IMR-90 (cell line): ENCODE data around the gene KIAA1328.

Source experiments
- BHLHE40 ChIP-seq: fragments of 150-350 bp; IDR thresholded peaks from 2 replicates; pipeline ENCODE4 v1.6.1; 2016; ENCODE audit warnings: mild to moderate bottlenecking, low read depth, low read length
- CTCF ChIP-seq: conservative IDR thresholded peaks from 2 replicates; pipeline ENCODE4 v1.5.1; 2012; ENCODE audit warnings: mild to moderate bottlenecking, low read depth, low read length, improper control_type of control experiment
- FOS ChIP-seq: fragments of 150-350 bp; IDR thresholded peaks from 2 replicates; pipeline ENCODE4 v1.6.1; 2016; ENCODE audit warnings: low read depth, low read length
- MAFK ChIP-seq: IDR thresholded peaks from 2 replicates; pipeline ENCODE4 v1.6.1; 2012; ENCODE audit warnings: low read depth, low read length, improper control_type of control experiment
- MAZ ChIP-seq: IDR thresholded peaks from 2 replicates; pipeline ENCODE4 v1.6.1; 2012; ENCODE audit warnings: low read depth, mild to moderate bottlenecking, low read length, improper control_type of control experiment, moderate library complexity, borderline replicate concordance
- MXI1 ChIP-seq: IDR thresholded peaks from 2 replicates; pipeline ENCODE4 v1.6.1; 2012; ENCODE audit warnings: low read depth, mild to moderate bottlenecking, low read length, moderate library complexity, borderline replicate concordance
- POLR2A ChIP-seq: IDR thresholded peaks from 2 replicates; pipeline ENCODE4 v1.6.1; 2012; ENCODE audit warnings: mild to moderate bottlenecking, low read depth, low read length
- RAD21 ChIP-seq: IDR thresholded peaks from 2 replicates; pipeline ENCODE4 v1.6.1; 2012; ENCODE audit warnings: low read length, improper control_type of control experiment
- RFX5 ChIP-seq: IDR thresholded peaks from 2 replicates; pipeline ENCODE4 v1.8.0; 2012; ENCODE audit warnings: low read depth, mild to moderate bottlenecking, low read length, moderate library complexity
- SMC3 ChIP-seq: fragments of 150-350 bp; IDR thresholded peaks from 2 replicates; pipeline ENCODE4 v1.6.1; 2016; ENCODE audit warnings: low read depth, mild to moderate bottlenecking, antibody characterized with exemption, low read length, moderate library complexity
- USF2 ChIP-seq: fragments of 150-350 bp; IDR thresholded peaks from 2 replicates; pipeline ENCODE4 v1.6.1; 2017; ENCODE audit warnings: mild to moderate bottlenecking, antibody characterized with exemption, low read length, low read depth
- TF ChIP-seq, protein P1 (sequence below): fragments of 150-350 bp; IDR thresholded peaks from 2 replicates; pipeline ENCODE4 v1.6.1; 2016; ENCODE audit warnings: low read depth, mild to moderate bottlenecking, low read length, moderate library complexity, borderline replicate concordance

DNA sequence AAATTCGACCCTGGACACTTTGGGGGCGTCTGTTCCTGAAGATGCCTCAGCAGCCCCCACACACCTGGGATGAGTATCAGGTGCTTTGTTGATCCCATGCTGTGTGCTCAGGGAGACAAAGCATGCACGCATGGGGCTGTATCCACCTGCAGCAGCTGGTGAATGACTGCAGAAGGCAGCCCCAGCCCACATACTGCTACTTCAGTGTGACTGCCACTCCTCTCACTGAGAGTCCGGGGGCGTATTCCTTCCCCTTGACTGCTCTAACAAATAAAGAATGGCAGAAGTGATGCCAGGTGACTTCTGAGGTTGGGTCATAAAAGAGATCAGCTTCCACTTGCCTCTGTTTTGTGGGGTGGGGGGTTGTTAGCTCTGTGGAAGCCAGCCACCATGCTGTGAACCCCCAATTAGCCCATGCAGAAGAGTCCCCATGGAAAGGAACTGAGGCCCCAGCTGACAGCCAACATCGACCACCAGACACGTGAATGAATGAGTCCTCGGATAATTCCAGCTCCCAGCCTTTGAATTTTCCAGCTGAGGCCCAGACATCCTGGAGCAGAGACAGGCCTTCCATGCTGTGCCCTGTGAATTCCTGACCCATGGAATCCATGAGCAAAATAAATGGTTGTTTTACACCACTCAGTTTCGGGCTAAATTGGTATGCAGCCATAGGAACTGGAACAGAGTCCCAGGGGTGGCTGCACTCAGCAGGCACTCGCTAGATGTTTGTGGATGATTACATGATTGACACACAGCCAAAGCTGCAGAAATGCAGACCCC lies 447.4 kb downstream of the KIAA1328 start:
- no peak for TF ChIP-seq POLR2A
- TF ChIP-seq CTCF, result no peak
- TF ChIP-seq FOS, result no peak
- TF ChIP-seq MAFK, result no peak
- no peak for TF ChIP-seq RAD21
- TF ChIP-seq USF2, result no peak
- TF ChIP-seq MAZ, result no peak
- TF ChIP-seq, protein P1, sequence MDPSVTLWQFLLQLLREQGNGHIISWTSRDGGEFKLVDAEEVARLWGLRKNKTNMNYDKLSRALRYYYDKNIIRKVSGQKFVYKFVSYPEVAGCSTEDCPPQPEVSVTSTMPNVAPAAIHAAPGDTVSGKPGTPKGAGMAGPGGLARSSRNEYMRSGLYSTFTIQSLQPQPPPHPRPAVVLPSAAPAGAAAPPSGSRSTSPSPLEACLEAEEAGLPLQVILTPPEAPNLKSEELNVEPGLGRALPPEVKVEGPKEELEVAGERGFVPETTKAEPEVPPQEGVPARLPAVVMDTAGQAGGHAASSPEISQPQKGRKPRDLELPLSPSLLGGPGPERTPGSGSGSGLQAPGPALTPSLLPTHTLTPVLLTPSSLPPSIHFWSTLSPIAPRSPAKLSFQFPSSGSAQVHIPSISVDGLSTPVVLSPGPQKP, result no peak
- TF ChIP-seq RFX5, result no peak
- TF ChIP-seq SMC3, result no peak
- TF ChIP-seq MXI1, result no peak
- no peak for TF ChIP-seq BHLHE40
